ENCODE results near the gene DBN1. TPM values are rescaled to one million over a fixed set of nuclear protein-coding genes. Genes with fewer than 3 reads are reported as not detected.

The DBN1 gene
- total and polyA plus RNA-seq, 9 of the 15 experiments (the other 6 are each of a cell fraction or from before 2014, with no cell fraction given), result 0.25 to 87.2 (median 27.9) TPM

DNA sequence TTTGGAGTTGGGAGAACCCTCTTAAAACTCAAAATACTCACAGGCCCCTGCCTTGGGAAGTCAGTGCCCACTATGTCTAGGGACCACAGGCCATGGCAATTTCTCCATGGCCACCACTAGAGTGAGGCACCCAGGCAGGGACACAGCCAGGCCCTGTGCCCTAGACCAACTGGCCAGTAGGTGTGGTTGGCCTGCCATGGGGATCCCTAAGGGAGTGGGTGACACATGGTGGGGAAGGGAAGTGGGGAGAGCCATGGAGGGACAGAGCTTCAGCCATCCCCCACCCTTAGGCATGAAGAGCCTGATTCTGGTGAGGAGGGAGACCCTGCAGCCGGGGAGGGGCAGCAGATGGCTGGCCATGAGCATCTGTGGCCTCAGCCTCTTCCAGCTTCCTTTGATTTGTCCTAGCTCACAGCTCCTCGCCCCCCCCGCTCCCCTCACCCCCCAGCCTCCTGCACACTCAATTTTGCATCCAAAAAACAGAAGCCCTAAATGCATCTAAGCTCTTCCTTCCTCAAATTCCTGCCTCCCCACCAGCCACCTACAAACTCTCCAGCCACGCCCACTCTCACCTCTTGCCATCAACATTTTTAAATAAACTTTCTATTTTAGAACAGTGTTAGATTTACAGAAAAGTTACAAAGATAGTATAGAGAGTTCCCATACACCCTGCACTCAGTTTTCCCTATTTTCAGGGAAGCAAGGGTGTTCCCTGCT is 1.6 kb upstream of the DBN1 start:
- POLR2A ChIA-PET, result interaction anchor here (0.6 to 1.7 kb wide), 5 partner anchors 15 to 119 kb away, joined by 3 to 10 read pairs (median 3); no protein-coding TSS in a partner anchor
- H3K36me3 ChIP-seq (ENCODE audit: control insufficient read depth, insufficient read depth, low read length), result peaks cover 20% of the 10 kb centered on the region; the same call in 2 of the 3 replicates
- CTCF ChIA-PET (ENCODE audit: low intra/inter-chr PET ratio), result interaction anchor here (0.7 kb wide), 1 partner anchor 115 kb away, joined by 3 read pairs; no protein-coding TSS in a partner anchor
- no peaks in the 10 kb centered on the region for H3K9me1 ChIP-seq (ENCODE audit: control insufficient read depth, insufficient read depth, low read length)
- peaks cover 29% of the 10 kb centered on the region for H3K79me2 ChIP-seq (ENCODE audit: control insufficient read depth, insufficient read depth, low read length)
- DNase-seq (ENCODE audit: extremely low read depth in 1 of 4, low spot score in 3 of 4) (no peak), FAIRE-seq (no peak), ATAC-seq (no peak)
- H3K9ac ChIP-seq (ENCODE audit: insufficient read depth in 1 of 2, low read depth in 2 of 2, low read length in 2 of 2), result peak overlapping the region in 1 of 2 experiments; percentile 76; a peak in 1 of 4 replicates
- no peak overlapping the region for H3K4me2 ChIP-seq (ENCODE audit: insufficient read depth, low read length)
- intact Hi-C loops (cut with micrococcal nuclease), result no loop called here
- no peak for TF ChIP-seq NBN (IDR thresholded peaks at IDR 0.05; ENCODE audit: low read depth)
- TF ChIP-seq, protein P1, sequence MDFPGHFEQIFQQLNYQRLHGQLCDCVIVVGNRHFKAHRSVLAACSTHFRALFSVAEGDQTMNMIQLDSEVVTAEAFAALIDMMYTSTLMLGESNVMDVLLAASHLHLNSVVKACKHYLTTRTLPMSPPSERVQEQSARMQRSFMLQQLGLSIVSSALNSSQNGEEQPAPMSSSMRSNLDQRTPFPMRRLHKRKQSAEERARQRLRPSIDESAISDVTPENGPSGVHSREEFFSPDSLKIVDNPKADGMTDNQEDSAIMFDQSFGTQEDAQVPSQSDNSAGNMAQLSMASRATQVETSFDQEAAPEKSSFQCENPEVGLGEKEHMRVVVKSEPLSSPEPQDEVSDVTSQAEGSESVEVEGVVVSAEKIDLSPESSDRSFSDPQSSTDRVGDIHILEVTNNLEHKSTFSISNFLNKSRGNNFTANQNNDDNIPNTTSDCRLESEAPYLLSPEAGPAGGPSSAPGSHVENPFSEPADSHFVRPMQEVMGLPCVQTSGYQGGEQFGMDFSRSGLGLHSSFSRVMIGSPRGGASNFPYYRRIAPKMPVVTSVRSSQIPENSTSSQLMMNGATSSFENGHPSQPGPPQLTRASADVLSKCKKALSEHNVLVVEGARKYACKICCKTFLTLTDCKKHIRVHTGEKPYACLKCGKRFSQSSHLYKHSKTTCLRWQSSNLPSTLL (IDR thresholded peaks at IDR 0.05), result no peak
- TF ChIP-seq, protein P2, sequence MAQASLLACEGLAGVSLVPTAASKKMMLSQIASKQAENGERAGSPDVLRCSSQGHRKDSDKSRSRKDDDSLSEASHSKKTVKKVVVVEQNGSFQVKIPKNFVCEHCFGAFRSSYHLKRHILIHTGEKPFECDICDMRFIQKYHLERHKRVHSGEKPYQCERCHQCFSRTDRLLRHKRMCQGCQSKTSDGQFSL (CRISPR knock-in tag; IDR thresholded peaks at IDR 0.05), result no peak; the same call in 1 of the 2 replicates
- TF ChIP-seq, protein P2 (tag; IDR thresholded peaks at IDR 0.05), result 0 out of 4 replicates have a peak, but pooled peaks of 1 of the 2 experiments have one; percentile 3
- TF ChIP-seq NR2C1 (IDR thresholded peaks at IDR 0.05), result no peak
- TF ChIP-seq NR2C1 (tag; IDR thresholded peaks at IDR 0.05), result no peak
- peaks cover 35 to 67% of the 10 kb centered on the region in 2 experiments for H3K4me1 ChIP-seq (replicated peaks in 1 of 2; ENCODE audit: control insufficient read depth in 2 of 2, insufficient read depth in 2 of 2, low read length in 2 of 2)
- H2AFZ ChIP-seq (ENCODE audit: low read depth, low read length), result no peak overlapping the region
- no peaks in the 10 kb centered on the region for H3K9me3 ChIP-seq (replicated peaks; ENCODE audit: control insufficient read depth, insufficient read depth, low read depth, low read length)
- 56% methylated on average over 2 of the region's 4 CpGs for WGBS (ENCODE audit: insufficient coverage, low coverage, missing lambda C conversion rate)
- H4K20me1 ChIP-seq (replicated peaks; ENCODE audit: control insufficient read depth, insufficient read depth, low read length), result no peaks in the 10 kb centered on the region; the same call in 1 of the 2 replicates
- BruUV-seq (replicated peaks), result no TSS peak
- in situ Hi-C loops (cut with MboI), result no loop called here
- H3K27ac ChIP-seq (ENCODE audit: extremely low read depth, low read depth, low read length), result peak overlapping the region; percentile 19; the same call in 1 of the 3 replicates
- no peak overlapping the region for H3K4me3 ChIP-seq
- H3K27me3 ChIP-seq (ENCODE audit: control insufficient read depth in 2 of 2, insufficient read depth in 2 of 2, low read length in 2 of 2), result no peaks in the 10 kb centered on the region

Measured in K562 (cell line).